D341Med (cell line): ENCODE results near the gene RPS16.
A peak's percentile ranks its signal among the peaks of the same experiment; 100 is the strongest.
"Not testable (repeated sequence)": the region's sequence is repeated elsewhere in the genome, so short reads cannot be mapped to it uniquely, and the experiment has no call there.

Experiments
- DNase-seq: peaks from one replicate; pipeline ENCODE4 v3.0.0; 2012; ENCODE audit warnings: low spot score

The RPS16 gene

GRCh38 chr19:39435499-39436349 is at the start of gene RPS16:
TSS of gene RPS16 (minus strand) at chr19:39435949. CDS start at chr19:39435895, 54 bp downstream.
- peak; percentile 97 for DNase-seq

GRCh38 chr19:39483141-39483540 is 47.4 kb upstream of the RPS16 start:
- peak; percentile 77 for DNase-seq

- DNase-seq = no peak
Observed at GRCh38 chr19:39481676-39482075, 45.9 kb upstream of the RPS16 start.

DNA sequence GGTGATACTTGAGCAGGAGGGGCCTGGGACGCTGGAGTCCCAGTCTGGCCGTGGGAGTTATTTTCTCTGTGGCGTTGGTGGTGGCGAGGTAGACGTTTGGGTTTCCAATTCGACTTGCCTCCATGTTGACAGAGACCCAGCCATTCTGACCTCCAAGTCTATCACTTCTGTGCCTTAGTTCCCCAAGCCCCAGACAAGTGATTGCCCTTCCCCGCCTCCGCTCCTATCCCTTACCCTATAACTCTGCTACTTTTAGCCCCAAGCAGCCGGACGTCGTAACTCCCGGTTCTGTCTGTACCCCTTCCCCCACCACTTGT is 45.4 kb upstream of the RPS16 start:
- DNase-seq = no peak

GRCh38 chr19:39480337-39481228 is 44.8 kb upstream of the RPS16 start, which contains the start of gene TIMM50:
TSS of gene TIMM50 (plus strand) at chr19:39480838. CDS start at chr19:39480854, 16 bp downstream.
- peak; percentile 94 for DNase-seq

- DNase-seq = no peak
Observed at GRCh38 chr19:39479916-39480315, 44.2 kb upstream of the RPS16 start.

GRCh38 chr19:39479319-39479801 is 43.6 kb upstream of the RPS16 start:
- DNase-seq = not testable (repeated sequence)

DNA sequence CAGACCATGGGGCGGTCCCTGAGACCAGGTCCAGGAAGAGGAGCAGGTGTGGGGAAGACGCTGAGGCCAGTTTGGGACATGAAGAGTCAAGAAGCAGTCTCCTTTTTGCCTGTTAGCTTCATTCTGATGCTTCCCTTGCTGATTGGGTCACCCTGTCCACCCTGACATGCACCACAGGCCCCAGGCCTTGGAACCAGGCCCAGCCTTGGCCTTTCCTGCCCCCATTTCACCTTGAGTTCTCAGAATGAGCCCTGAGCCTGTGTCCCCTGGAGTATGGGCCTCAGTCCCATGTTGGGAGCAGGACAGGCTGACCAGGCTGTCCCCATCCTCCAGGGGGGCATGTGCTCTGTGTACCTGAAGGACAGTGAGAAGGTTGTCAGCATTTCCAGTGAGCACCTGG is 40.0 kb upstream of the RPS16 start:
- no peak for DNase-seq

- DNase-seq = peak; percentile 88
Observed at GRCh38 chr19:39474139-39474620, 38.4 kb upstream of the RPS16 start.

DNA sequence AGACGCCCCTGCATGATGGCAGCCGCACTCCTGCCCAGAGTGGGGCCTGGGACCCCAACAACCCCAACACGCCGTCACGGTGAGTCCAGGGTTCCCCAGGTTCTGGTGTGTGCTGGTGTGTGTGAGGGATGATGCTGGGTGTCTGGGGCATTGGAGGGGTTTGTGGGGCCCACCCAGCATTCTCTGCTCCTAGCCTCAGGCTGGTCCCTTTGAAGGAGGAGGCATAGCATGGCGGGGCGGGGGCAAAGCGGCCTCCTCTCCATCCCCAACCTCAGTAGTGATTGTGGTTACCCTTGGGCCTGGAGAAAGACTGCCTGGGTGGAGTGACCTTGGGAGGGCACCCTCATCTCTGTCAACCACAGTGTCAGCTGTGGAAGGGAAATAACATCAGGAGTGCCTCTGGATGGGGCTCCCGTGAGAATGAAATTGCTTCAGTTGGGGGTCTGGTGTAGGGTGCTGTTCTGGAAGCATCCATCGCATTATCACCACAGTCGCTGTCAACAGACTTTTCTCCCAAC is 37.8 kb upstream of the RPS16 start:
- no peak for DNase-seq

GRCh38 chr19:39472746-39473442 is 37.1 kb upstream of the RPS16 start:
- no peak for DNase-seq

DNA sequence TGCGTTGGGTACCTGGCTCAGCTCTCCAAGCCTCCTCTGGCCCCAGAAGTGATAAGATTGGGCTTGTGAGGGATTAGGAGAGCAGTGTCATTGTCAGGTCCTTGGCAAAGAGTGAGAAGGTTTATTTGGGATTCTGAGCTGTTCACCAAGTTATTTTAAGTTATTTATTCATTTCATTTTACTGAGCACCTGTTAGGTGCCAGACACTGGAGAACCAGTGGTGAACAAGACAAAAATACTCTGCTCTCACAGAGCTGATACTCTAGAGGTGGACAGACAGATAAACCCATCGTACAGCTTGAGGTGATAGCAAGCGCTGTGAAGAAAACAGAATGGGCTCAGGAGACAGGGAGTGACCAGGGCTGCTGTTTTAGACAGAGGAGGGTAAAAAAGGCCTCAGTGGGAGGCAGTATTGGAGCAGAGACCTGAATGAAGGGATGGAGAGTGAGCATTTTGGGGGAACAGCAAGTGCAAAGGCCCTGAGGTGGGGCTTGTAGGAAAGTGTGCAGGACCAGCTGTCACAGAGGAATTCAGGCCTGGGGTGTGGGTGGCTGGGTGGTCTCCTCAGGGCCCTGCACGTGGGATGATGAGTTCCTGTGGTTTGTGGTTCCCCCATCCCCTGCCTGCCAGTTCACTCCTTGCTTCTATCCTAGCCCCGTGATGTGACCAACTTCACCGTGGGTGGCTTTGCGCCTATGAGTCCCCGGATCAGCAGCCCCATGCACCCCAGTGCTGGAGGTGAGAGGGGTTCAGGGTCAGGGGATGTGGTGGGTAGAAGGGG is 36.2 kb upstream of the RPS16 start:
- no peak for DNase-seq

- DNase-seq = no peak
Observed at GRCh38 chr19:39470724-39471339, 35.1 kb upstream of the RPS16 start.

DNA sequence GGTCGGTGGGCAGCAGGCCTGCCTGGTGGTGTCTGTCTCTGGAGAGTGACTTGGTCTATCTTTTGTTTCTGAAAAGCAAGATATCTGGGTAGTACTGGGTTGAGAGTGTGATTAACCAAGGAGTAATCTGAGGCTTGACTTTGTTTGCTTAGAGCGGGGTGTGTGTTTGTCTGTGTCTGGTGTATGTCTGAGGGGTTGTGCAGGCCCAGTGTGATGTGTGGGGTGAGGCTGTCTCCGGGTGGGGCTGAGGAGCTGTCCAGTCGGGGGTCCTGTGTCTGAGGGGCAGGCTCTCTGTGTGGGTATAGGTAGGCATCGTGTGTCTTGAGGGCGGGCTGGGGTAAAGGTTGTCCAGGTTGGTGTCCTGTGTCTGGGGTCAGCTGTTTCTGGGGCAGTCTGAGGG is 33.8 kb upstream of the RPS16 start:
- no peak for DNase-seq

GRCh38 chr19:39469036-39469435 is 33.3 kb upstream of the RPS16 start:
- no peak for DNase-seq

- no peak for DNase-seq
Observed at GRCh38 chr19:39467941-39468340, 32.2 kb upstream of the RPS16 start.

GRCh38 chr19:39465956-39466747 is 30.4 kb upstream of the RPS16 start:
- DNase-seq = no peak

DNA sequence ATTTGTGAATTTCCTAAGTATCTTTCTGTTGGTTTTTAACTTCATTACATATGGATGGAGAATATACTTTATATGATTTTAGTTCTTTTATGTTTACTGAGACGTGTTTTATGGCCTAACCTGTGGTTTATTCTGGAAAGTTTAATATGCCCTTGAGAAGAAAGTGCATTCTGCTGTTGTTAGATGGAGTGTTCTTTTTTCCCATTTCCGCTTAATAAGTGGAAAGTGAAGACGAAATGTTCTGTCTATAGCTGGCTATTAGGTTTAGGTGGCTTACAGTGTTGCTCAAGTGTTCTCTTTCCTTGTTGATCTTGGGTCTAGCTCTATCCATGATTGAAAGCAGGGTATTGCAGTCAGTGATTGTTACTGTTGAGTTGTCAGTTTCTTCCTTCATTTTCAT is 27.7 kb upstream of the RPS16 start:
- no peak for DNase-seq

DNA sequence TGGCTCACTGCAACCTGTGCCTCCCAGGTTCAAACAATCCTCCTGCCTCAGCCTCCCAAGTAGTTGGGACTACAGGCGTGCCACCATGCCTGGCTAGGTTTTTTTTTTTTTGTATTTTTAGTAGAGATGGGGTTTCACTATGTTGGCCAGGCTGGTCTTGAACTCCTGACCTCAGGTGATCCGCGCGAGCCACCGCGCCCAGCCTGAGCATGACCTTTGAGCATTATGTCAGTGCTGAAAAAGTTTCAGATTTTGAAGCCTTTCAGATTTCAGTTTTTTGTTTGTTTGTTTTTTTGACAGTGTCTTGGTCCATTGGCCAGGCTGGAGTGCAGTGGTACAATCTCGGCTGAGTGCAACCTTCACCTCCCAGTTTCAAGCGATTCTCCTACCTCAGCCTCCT is 15.5 kb upstream of the RPS16 start:
- not testable (repeated sequence) for DNase-seq
